Activated CD8-positive, alpha-beta memory T cell treated with anti-CD3 and anti-CD28 coated beads for 48 hours (primary cell): ENCODE measurements around the gene CPLX4.
A peak's percentile ranks its signal among the peaks of the same experiment; 100 is the strongest.

Experiments used
- DNase-seq, 3 experiments: peaks; one replicate each; pipeline ENCODE4 v3.0.0-alpha.2; 2020; ENCODE audit warnings: low read depth in 2 of 3, low spot score in 2 of 3

CPLX4 gene

GRCh38 chr18:59308248-59308937 lies 10.1 kb downstream of the CPLX4 start:
- DNase-seq = peak; percentile 36 to 69 (median 55)

DNA sequence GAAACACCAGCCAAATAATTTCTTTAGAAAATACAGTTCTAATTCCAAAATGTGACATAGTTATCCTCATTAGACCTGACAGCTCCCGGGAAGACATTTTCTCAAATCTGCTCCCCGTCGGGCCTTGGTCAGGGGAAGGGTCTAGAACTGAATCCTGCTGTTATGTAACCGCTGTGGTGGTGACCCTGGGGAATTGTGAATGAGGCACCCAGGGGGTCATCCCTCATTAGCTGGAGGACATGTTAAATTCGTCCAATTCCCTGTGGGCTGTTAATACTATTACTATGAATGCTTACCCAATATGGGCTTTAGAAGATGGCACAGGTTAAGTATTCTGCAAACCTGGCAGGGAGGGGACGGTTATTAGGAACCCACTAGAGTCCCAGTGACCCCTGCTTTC lies 11.8 kb downstream of the CPLX4 start:
- DNase-seq = no peak

GRCh38 chr18:59305295-59305694 lies 13.2 kb downstream of the CPLX4 start:
- no peak for DNase-seq

- no peak for DNase-seq
Observed at GRCh38 chr18:59303656-59304195, 14.7 kb downstream of the CPLX4 start.

DNA sequence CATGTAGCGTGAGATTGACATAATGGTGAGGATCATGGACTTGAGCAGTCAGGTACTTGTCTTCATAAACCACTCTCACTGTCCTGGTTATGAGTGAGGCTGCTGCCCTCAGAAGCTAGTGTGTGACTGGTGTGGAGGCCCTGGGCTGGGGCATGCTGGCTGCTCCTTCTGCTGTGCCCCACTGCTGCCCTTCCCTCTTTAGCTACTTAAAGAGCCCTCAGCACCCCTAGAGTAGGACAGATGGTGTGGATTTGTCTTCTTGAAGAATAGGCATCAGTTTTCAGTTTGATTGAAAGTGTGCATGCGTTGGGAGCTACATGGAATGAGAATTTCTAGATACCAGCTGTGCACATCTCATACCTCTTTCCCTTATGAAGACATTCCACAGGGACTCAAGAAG lies 15.4 kb downstream of the CPLX4 start:
- no peak for DNase-seq

GRCh38 chr18:59301929-59302328 lies 16.5 kb downstream of the CPLX4 start:
- DNase-seq = no peak

GRCh38 chr18:59300676-59301285 lies 17.7 kb downstream of the CPLX4 start:
- no peak for DNase-seq

- DNase-seq = no peak
Observed at GRCh38 chr18:59298871-59299270, 19.6 kb downstream of the CPLX4 start.

- no peak for DNase-seq
Observed at GRCh38 chr18:59293317-59293716, 25.1 kb downstream of the CPLX4 start.

DNA sequence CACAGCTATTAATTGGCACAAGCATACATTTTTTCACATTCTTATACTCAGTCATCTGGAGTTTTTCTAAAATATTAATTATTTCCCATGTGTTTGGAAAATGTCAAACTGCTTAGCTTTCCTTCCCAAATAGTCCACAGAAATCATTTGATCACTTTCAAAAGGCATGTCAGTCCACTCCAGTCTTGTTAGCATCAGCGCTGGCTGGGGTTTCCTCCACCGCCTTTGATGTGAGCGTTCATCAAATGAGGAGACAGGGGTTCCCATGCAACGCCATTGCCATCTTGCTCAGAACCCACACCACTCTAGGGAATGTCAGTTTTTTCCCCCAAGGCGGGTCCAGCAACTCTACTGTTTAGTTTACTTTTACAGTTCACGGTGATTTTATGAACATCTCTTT lies 32.1 kb downstream of the CPLX4 start:
- DNase-seq = no peak

- DNase-seq = no peak
Observed at GRCh38 chr18:59282341-59282740, 36.1 kb downstream of the CPLX4 start.

GRCh38 chr18:59279722-59280121 lies 38.7 kb downstream of the CPLX4 start:
- no peak for DNase-seq

- DNase-seq = no peak
Observed at GRCh38 chr18:59279193-59279592, 39.3 kb downstream of the CPLX4 start.

GRCh38 chr18:59278793-59279192 lies 39.7 kb downstream of the CPLX4 start:
- no peak for DNase-seq

DNA sequence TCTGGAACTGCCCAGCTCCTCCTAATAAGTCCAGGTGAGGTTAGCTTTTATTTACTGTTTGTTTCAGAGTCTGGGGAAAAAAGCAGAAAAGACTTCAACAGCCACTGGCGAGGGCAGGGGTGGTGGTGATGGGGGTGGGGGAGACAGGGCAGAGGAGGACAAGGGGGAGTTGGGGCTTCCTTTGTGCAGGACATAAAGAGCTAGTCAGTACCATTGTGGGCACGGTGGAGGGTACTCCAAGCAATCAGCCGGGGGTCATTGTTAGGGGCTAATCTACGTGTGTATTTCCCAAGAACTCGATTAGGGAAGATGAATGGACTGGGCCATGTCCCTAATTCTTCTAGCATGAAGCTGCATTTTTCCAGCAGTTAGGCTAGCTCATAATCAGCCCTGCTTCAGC lies 42.4 kb downstream of the CPLX4 start:
- DNase-seq = no peak

DNA sequence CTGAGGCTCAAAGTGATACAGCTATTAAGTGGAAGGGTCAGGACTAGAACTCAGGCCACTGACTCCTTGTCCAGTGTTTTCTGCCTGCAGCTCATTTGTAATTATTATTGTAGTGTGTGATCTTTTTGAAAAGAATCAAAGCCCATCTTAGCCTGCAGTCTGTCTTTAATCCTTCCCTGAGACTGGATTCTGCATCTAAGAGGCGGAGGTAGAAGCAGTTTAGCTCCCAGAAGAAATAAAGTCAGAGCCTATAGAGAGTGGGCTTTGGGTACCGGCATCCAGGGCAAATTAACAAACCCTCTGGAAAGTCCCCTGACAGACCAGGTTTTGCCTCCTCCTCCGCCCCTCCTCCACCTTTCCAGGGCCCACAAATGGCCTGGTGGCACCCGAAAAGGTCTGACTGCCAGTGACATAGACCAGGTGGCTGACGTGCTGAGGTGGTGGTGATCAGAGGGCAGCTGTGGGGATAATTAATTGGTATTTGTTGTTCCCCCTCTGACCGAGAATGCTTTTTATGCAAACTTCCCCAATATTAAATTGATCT lies 43.0 kb downstream of the CPLX4 start:
- DNase-seq = no peak

GRCh38 chr18:59274533-59274928 lies 43.9 kb downstream of the CPLX4 start:
- DNase-seq = no peak

- DNase-seq = no peak
Observed at GRCh38 chr18:59273759-59274532, 44.5 kb downstream of the CPLX4 start.

- DNase-seq = no peak
Observed at GRCh38 chr18:59272891-59273758, 45.3 kb downstream of the CPLX4 start, which contains the start of gene RAX. RAX (minus strand) TSS chr18:59273454; CDS start chr18:59273206, 248 bp downstream.

- DNase-seq = no peak
Observed at GRCh38 chr18:59272221-59272888, 46.1 kb downstream of the CPLX4 start.
